22Rv1 (cell line): Measurements from ENCODE around the gene S1PR4.

ENCODE experiments used
- ZFX ChIP-seq: fragments of 450-650 bp; IDR thresholded peaks from 2 replicates; pipeline ENCODE4 v1.6.1; 2017; ENCODE audit warnings: antibody characterized with exemption, borderline replicate concordance
- TF ChIP-seq, protein P1 (sequence below): fragments of 450-650 bp; IDR thresholded peaks from 2 replicates; pipeline ENCODE4 v1.5.1; 2017; ENCODE audit warnings: mild to moderate bottlenecking

DNA sequence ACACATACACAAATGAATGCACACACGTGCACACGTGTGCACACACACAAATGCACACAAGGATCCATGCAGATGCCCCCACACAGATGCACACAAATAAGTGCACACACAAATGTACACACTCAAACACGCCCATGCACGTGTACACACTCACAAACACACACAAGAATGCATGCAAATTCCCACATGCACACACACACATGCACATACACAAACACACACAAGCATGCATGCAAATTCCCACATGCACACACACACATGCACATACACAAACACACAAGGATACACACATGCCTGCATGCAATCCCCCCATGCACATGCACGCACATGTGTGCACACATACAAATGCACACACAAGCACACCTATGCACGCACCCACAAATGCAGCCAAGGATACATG is 29.5 kb upstream of the S1PR4 start:
- TF ChIP-seq, protein P1, sequence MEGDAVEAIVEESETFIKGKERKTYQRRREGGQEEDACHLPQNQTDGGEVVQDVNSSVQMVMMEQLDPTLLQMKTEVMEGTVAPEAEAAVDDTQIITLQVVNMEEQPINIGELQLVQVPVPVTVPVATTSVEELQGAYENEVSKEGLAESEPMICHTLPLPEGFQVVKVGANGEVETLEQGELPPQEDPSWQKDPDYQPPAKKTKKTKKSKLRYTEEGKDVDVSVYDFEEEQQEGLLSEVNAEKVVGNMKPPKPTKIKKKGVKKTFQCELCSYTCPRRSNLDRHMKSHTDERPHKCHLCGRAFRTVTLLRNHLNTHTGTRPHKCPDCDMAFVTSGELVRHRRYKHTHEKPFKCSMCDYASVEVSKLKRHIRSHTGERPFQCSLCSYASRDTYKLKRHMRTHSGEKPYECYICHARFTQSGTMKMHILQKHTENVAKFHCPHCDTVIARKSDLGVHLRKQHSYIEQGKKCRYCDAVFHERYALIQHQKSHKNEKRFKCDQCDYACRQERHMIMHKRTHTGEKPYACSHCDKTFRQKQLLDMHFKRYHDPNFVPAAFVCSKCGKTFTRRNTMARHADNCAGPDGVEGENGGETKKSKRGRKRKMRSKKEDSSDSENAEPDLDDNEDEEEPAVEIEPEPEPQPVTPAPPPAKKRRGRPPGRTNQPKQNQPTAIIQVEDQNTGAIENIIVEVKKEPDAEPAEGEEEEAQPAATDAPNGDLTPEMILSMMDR, result no peak
- no peak for TF ChIP-seq ZFX
